Measurements from ENCODE around the gene HM13. TPM values are rescaled to one million over a fixed set of nuclear protein-coding genes. Genes with fewer than 3 reads are reported as not detected.

HM13 gene
- total RNA-seq, 2 donors from 2014 or later, result 99.7 to 131 TPM

- intact Hi-C loops (cut with DNase I), result no loop called here
- TF ChIP-seq POLR2A (IDR thresholded peaks at IDR 0.05) (no peak), POLR2AphosphoS5 (IDR thresholded peaks at IDR 0.05) (no peak), CTCF (IDR thresholded peaks at IDR 0.05) (no peak)
- no peaks in the 10 kb centered on the region for H3K4me1 ChIP-seq (replicated peaks)
- WGBS, result 58% methylated on average over 6 of the region's 6 CpGs
- H3K27me3 ChIP-seq (replicated peaks; ENCODE audit: insufficient read depth), result peaks cover 17% of the 10 kb centered on the region
- H3K27ac ChIP-seq, result no peak overlapping the region
- no peak for DNase-seq (ENCODE audit: low spot score)
- no peaks in the 10 kb centered on the region for H3K9me3 ChIP-seq
- H3K36me3 ChIP-seq, result no peaks in the 10 kb centered on the region
- no peak overlapping the region for H3K4me3 ChIP-seq
Measured at GRCh38 chr20:31476643-31477215, 37.5 kb upstream of the HM13 start.

GRCh38 chr20:31484001-31484400 is 30.2 kb upstream of the HM13 start:
- Histone ChIP-seq H3K4me3 (no peak overlapping the region), H3K9me3 (no peaks in the 10 kb centered on the region), H3K4me1 (replicated peaks) (no peaks in the 10 kb centered on the region), H3K27ac (no peak overlapping the region), H3K27me3 (replicated peaks; ENCODE audit: insufficient read depth) (peaks cover 3% of the 10 kb centered on the region), H3K36me3 (no peaks in the 10 kb centered on the region)
- intact Hi-C loops (cut with DNase I), result no loop called here
- 41% methylated on average over 31 of the region's 36 CpGs for WGBS
- DNase-seq (ENCODE audit: low spot score), result no peak
- TF ChIP-seq CTCF (IDR thresholded peaks at IDR 0.05), result no peak
- no peak for TF ChIP-seq POLR2A (IDR thresholded peaks at IDR 0.05)
- TF ChIP-seq POLR2AphosphoS5 (IDR thresholded peaks at IDR 0.05), result no peak

- TF ChIP-seq POLR2AphosphoS5 (IDR thresholded peaks at IDR 0.05), result no peak
- no peak for TF ChIP-seq POLR2A (IDR thresholded peaks at IDR 0.05)
- TF ChIP-seq CTCF (IDR thresholded peaks at IDR 0.05), result no peak
- Histone ChIP-seq H3K4me1 (replicated peaks) (no peaks in the 10 kb centered on the region), H3K27me3 (replicated peaks; ENCODE audit: insufficient read depth) (peaks cover 3% of the 10 kb centered on the region), H3K9me3 (no peaks in the 10 kb centered on the region), H3K27ac (peak overlapping the region; percentile 35 to 49), H3K36me3 (no peaks in the 10 kb centered on the region), H3K4me3 (no peak overlapping the region)
- intact Hi-C loops (cut with DNase I), result no loop called here
- no peak for DNase-seq (ENCODE audit: low spot score)
- WGBS, result 12% methylated on average over 30 of the region's 31 CpGs
Measured at GRCh38 chr20:31485450-31486339, 28.5 kb upstream of the HM13 start.

GRCh38 chr20:31488115-31488514 is 26.1 kb upstream of the HM13 start:
- H3K36me3 ChIP-seq, result no peaks in the 10 kb centered on the region
- no peaks in the 10 kb centered on the region for H3K9me3 ChIP-seq
- no peak for DNase-seq (ENCODE audit: low spot score)
- TF ChIP-seq POLR2AphosphoS5 (IDR thresholded peaks at IDR 0.05) (no peak), CTCF (IDR thresholded peaks at IDR 0.05) (no peak), POLR2A (IDR thresholded peaks at IDR 0.05) (no peak)
- H3K4me1 ChIP-seq (replicated peaks), result no peaks in the 10 kb centered on the region
- WGBS, result 44% methylated on average over 2 of the region's 2 CpGs
- intact Hi-C loops (cut with DNase I), result no loop called here
- H3K27me3 ChIP-seq (replicated peaks; ENCODE audit: insufficient read depth), result peaks cover 3% of the 10 kb centered on the region
- no peak overlapping the region for H3K27ac ChIP-seq
- H3K4me3 ChIP-seq, result no peak overlapping the region

Measured in prostate gland (tissue), 2 donors.